GM21619 (cell line): ENCODE results near the gene KCNIP4.
A peak's percentile ranks its signal among the peaks of the same experiment; 100 is the strongest.

ENCODE experiments used
- ATAC-seq: cut with Tn5 transposase; IDR thresholded peaks from one replicate; pipeline ENCODE4 v1.9.1; 2021; ENCODE audit not compliant: unreplicated experiment

The KCNIP4 gene

DNA sequence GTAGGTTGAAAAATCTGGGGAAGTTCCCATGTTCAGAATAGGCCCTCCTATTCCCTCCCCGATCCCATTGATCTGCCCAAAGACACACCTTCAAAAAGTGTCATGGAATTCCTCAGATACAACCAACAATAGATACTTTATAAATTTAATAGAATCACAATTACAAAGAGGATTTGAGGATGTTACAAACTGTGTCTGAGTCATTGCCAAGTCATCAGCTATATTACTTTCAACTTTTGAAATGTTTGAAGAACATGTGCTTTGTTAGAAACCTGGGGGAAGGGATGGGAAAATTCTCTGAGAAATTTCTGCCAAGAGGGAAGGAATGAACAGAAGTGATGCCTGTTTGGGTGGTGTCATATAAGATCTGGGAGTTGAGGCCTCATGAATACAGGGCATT is 46.7 kb downstream of the KCNIP4 start:
- ATAC-seq, result no peak

- ATAC-seq, result no peak
These were observed 47.3 kb downstream of the KCNIP4 start for GRCh38 chr4:21901281-21901680.

GRCh38 chr4:21900211-21900610 is 48.4 kb downstream of the KCNIP4 start:
- no peak for ATAC-seq

DNA sequence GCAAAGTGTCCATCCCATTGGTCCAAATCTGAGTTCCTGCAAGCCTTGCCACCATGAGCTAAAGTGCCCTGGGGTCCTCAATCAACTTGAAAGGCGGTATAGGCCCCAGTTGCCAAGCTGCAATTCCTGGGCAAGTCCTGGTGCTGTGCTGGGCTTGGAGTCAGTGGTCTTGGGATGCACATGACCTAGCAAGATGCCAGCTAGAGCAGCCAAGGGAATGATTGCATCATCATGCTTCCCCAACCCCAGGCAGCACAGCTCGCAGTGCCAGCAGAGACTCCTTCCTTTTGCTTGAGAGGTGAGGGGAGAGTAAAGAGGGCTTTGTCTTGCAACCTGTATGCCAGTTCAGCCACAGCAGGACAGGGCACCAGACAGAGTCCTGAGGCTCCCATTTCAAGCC is 50.5 kb downstream of the KCNIP4 start:
- no peak for ATAC-seq

DNA sequence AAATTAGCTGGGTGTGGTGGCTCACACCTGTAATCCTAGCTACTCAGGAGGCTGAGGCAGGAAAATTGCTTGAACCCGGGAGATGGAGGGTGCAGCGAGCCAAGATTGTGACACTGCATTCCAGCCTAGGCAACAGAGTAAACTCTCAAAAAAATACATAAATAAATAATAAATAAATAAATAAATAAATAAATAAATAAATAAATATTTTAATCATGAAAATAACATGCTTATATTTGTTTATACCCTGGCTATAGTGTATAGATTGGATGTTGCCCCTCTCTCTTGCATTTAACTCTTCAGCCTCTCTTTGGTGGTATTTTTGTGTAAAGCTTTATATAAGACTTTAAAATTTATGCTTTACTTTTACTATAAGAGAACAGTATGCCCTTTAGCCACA is 51.8 kb downstream of the KCNIP4 start:
- no peak for ATAC-seq

DNA sequence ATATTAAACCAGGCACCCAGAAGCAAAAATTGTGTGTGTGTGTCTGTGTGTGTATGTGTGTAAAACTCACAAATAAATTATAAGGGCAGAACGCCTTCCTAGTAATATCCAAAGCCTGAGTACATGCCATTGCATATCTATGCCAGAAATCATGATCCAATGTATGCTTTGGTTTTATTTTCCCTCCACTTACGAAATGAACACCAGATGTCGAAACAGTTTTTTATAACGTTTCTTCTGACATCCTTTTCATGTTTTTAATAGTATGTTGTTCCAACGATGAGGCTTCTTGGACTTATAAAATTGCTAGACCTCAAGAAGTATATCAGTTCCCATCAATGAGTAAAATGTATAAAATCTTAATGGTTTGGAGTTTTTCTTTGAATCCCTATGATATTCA is 55.4 kb downstream of the KCNIP4 start:
- ATAC-seq, result no peak

GRCh38 chr4:21890231-21890630 is 58.3 kb downstream of the KCNIP4 start:
- ATAC-seq, result no peak

DNA sequence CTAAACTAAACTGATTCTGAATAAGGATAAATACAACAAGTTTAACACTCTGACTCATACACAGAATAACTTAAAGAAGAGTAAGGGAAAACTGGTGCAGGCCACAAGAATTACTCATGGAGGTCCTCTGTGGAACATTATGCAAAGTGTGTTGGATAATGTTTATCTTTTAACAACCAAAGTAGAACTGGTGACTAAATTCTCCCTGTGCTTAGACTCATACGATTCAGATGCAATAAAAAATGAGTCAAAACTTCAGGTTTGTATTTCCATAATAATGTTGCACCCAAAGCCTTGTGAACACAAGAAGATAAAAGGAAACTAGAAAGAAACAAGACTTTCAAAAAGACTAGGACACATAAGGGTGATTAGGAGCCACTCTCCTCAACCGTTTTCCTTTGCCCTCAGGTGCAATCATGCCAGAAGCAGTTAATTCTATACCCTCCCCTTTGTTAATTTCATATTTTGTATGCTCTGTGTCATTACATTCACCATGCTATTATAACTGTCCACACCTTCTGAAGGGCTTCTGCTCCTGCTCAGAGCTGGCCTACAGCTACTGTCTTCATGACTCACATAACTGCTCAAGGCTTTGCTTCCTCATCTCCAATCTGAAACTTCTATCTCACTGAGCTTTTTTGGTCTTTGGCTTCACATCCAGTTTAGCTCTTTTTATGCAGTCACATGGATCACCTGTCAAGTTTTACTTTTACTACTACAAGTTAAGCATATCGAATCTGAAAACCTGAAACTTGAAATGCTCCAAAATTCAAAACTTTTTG is 60.2 kb downstream of the KCNIP4 start:
- peak; percentile 79 for ATAC-seq

DNA sequence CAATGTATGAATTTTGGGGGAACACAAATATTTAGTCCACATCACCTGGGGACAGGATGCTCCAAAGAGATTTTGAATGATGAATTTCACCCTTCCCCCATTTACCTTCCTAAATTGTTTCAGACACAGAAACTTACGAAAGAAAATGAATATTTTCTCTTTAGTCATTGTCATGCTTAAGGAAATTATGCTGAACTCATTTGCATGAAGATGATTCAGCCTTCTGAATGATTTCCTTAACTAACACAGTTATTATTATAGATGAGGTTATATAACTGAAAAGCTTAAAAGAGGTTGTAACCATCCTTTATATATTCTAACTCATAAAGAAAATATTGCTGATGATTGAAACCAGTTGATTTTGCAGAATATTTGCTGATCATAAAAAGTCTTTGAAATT is 61.1 kb downstream of the KCNIP4 start:
- no peak for ATAC-seq

DNA sequence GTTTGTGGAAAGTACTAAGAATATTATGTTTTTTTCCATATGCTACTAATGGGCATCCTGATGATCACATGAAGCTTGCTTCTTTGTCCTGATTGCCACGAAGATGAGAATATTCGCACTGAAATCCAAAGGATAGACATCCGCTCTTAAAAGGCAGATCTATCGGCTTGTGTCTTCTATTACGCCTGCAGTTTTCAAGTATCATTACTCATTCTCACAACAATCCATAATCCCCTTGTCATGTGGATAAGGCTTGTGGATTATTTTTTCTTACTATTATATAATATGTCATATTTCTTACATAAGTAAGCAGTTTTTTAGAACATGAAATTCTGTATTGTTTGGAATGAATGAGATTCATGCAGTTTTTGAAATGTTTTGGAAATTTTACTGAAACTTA is 62.8 kb downstream of the KCNIP4 start:
- no peak for ATAC-seq

DNA sequence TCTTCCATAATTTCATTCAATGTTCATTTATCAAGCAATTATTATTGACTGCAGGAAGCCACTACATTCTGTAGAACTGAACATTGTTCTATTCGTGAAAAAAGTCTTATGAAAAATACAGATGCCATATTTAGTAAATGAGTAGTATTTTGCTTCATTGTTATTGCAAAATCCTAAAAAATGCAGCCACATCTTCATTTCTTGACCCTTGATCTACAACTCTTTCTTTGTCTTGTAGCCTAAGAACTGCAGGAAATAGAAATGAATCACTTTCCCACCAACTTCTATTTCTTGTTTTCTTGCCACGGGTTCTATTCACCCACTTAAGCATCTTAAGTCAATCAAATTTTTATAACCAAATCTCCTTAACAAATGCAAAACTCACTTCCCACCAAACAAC is 63.3 kb downstream of the KCNIP4 start:
- ATAC-seq, result no peak

GRCh38 chr4:21884615-21885014 is 64.0 kb downstream of the KCNIP4 start:
- ATAC-seq, result no peak

- no peak for ATAC-seq
These were observed 66.3 kb downstream of the KCNIP4 start for GRCh38 chr4:21882051-21882839.

DNA sequence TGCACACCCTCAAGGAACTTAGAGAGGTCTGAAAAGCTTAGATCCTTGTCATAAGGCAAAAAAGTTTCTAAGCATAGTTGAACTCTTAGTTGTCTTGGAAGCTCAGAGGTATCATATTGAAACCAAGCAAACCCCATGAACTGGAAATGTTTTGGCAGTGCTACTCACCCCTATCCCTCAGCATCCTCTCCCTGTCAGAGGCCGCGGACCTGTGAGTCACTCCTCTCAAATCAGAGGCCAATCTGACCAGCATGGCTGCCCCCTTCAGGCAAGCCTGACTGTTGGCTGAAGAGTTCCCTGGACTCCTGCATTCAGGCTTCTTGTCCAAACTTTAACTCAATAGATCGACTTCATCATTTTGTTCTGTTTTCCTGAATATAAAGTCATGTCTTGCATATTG is 69.4 kb downstream of the KCNIP4 start:
- no peak for ATAC-seq

DNA sequence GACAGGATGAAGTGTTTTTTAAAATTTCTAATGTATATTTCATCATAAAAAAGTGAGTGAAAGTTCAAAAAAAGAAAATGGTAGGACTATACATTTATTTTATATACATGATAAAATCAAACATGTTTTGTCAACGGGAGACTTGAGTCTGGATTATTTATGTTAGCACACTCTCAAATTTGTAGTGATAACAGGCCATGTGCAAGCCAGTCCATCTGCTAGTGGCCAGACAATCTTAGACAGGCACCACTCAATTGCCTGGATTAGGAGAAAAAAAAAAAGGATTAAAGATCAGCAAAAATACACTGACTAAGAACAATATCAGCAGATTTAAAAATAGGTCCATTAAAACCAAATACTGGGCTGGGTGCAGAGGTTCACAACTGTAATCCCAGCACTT is 71.9 kb downstream of the KCNIP4 start:
- no peak for ATAC-seq

- no peak for ATAC-seq
These were observed 75.4 kb downstream of the KCNIP4 start for GRCh38 chr4:21873145-21873544.

GRCh38 chr4:21872101-21872500 is 76.5 kb downstream of the KCNIP4 start:
- no peak for ATAC-seq

DNA sequence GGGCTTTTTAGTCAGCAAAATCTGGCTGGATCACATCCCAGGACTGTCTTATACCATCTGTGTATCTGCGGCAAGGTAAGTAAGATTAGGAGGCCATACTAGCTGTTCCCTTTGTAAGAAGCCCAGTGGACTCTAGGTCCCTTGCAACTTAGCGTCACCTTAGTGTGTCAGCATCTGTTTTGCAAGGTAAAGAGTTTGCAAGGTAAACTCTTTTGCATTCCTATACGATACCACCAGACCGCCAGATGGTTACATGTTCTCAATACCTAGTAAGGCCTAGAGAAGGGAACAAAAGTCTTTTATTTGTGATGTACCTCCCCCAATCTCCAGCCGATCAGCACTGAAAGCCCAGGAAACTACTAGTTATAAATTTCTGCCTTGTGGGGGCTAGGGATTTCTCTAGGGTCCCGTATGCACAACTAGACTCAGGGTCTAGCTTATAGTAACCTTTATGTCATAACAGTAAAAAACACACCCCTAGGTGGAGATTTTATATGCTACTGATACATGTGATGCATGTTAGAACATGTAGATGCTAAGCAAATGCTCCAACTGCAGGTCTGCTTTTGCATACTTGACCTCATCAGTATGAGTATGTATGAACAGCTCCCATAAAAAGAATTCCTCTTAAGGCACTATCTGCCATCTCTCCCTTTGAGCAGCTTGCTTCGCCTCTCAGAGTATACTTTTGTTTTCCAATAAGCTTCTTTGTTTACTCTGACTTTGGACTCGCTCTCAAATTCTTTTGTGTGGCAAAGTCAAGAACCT is 78.4 kb downstream of the KCNIP4 start:
- ATAC-seq, result no peak

DNA sequence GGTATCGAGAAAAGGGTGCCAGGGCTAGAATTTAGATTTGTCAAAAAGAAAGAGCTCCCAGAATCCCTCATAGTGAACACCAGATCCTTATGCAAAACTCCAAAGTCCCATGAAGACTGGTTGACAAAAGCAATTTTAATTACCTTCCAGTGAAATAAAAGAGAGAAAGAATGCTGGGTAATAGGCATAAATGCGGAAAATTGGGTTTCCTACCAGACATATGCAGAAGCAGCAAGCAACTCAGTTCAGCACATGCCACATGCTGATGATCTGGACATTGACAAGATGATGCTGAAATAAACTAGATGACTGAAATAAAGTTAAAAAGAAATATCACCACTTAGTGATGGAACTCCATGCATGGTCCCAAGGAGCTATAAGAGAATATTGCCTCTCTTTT is 83.9 kb downstream of the KCNIP4 start:
- no peak for ATAC-seq

DNA sequence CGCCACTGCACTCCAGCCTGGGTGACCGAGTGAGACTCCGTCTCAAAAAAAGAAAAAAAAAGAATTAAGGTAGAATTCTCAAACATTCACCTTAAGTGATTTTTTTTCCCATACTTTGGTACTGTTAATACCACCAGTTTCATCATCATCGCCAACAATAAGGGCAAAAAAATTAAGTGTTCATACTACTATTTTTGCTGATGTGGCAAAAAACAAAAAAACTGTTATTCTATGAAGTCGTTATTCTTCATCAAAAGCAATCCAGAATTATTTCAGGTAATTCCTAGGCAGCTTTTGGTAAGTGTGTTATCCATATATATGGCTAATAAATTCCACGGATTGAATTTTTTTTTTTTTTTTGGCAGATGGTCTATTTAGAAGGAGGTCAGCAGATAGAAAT is 85.7 kb downstream of the KCNIP4 start:
- ATAC-seq, result no peak

DNA sequence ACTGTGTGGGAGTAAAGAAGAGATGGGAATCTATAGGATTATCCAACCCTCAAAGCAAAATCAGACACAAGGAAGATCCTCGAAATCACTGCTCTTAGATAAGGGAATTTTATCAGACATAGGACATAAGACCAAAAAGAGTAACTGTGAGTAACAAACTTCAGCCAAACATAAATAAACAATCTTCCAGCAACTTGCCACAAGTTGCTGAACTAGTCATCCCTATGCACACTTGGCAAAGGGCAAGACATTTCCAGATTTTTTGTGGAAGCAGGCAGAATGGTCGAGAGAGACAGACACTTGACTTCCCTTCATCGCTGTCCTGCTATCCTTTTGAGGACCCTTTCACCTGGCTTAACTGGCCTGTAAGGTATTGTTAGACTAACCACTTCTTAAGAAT is 89.6 kb downstream of the KCNIP4 start:
- no peak for ATAC-seq

- no peak for ATAC-seq
These were observed 91.8 kb downstream of the KCNIP4 start for GRCh38 chr4:21856754-21857153.
